Panc1 (cell line): ENCODE results near the gene PRKCQ. TPM values are rescaled to one million over a fixed set of nuclear protein-coding genes. Genes with fewer than 3 reads are reported as not detected.

ENCODE experiments used
- ATAC-seq: fragments of 200-7000 bp; cut with Tn5 transposase; 2 replicates; pipeline ENCODE4 v1.9.1; 2020; ENCODE audit warnings: mild to moderate bottlenecking, moderate library complexity
- BruUV-seq: library from RNA; stranded (reverse); fragments of 400-500 nt; replicated peaks from 2 replicates; lab custom pipeline; 2021; lab: Mats Ljungman, UMichigan
- CTCF ChIA-PET: fragments of 300-600 bp; sonication (Branson Sonifier 250); formaldehyde crosslinking; loops from one replicate; lab custom pipeline; 2022; ENCODE audit warnings: antibody characterized with exemption; lab: Charles Lee
- POLR2A ChIA-PET: fragments of 300-600 bp; sonication (Branson Sonifier 250); formaldehyde crosslinking; loops from one replicate; lab custom pipeline; 2022; ENCODE audit warnings: antibody characterized with exemption; lab: Charles Lee
- DNase-seq: peaks from one replicate; pipeline ENCODE4 v3.0.0-alpha.2; 2010; ENCODE audit warnings: low read depth, low spot score
- H3K27ac ChIP-seq: 2 replicates; pipeline ENCODE4 v1.5.1; 2011; ENCODE audit warnings: mild to moderate bottlenecking, low read length, inconsistent platforms
- H3K27me3 ChIP-seq: fragments of 200-500 bp; sonication (Bioruptor generic); 2 replicates; pipeline ENCODE4 v1.6.0; 2014; ENCODE audit warnings: low read length, inconsistent platforms; ENCODE audit not compliant: control insufficient read depth, insufficient read depth
- H3K36me3 ChIP-seq: fragments of 200-500 bp; sonication (Bioruptor generic); 2 replicates; pipeline ENCODE4 v1.5.1; 2014; ENCODE audit warnings: inconsistent platforms, mild to moderate bottlenecking, low read length, moderate library complexity; ENCODE audit not compliant: control insufficient read depth, insufficient read depth
- H3K4me1 ChIP-seq: 2 replicates; pipeline ENCODE4 v1.5.1; 2011; ENCODE audit warnings: inconsistent platforms, mild to moderate bottlenecking, low read length, moderate library complexity; ENCODE audit not compliant: control insufficient read depth, insufficient read depth
- H3K4me3 ChIP-seq, 2 experiments: 2 replicates each; pipeline ENCODE4 v1.5.1; 2011 to 2012; ENCODE audit warnings: low read depth in 2 of 2, low read length in 2 of 2, mild to moderate bottlenecking in 2 of 2, inconsistent platforms in 1 of 2, moderate library complexity in 1 of 2
- H3K9me3 ChIP-seq: fragments of 200-500 bp; sonication (Bioruptor generic); 2 replicates; pipeline ENCODE4 v1.5.1; 2014; ENCODE audit warnings: low read depth, mild to moderate bottlenecking, inconsistent platforms, low read length, moderate library complexity; ENCODE audit not compliant: control insufficient read depth, insufficient read depth
- CTCF ChIP-seq: fragments of 450-650 bp; IDR thresholded peaks from 2 replicates; pipeline ENCODE4 v1.5.1; 2017; ENCODE audit warnings: mild to moderate bottlenecking
- POLR2AphosphoS5 ChIP-seq: IDR thresholded peaks from 2 replicates; pipeline ENCODE4 v1.6.1; 2012; ENCODE audit warnings: mild to moderate bottlenecking, low read depth, low read length, moderate library complexity
- SIN3A ChIP-seq: IDR thresholded peaks from 2 replicates; pipeline ENCODE4 v1.6.1; 2012; ENCODE audit warnings: low read depth, mild to moderate bottlenecking, low read length, moderate library complexity, borderline replicate concordance; ENCODE audit not compliant: insufficient read depth
- TCF7L2 ChIP-seq: IDR thresholded peaks from 2 replicates; pipeline ENCODE4 v1.6.1; 2011; ENCODE audit warnings: mild to moderate bottlenecking, low read depth, low read length, inconsistent platforms
- in situ Hi-C: cut with HindIII; loops from 2 replicates; pipeline ENCODE4 v1.10.0; 2016; ENCODE audit warnings: low sequenced_read_pairs, low pct_unique_long_range_greater_than_20kb
- intact Hi-C: fragments of 100-400 bp; cut with micrococcal nuclease; formaldehyde crosslinking; loops from one replicate; pipeline ENCODE4 v1.10.0; 2022; ENCODE audit not compliant: unreplicated experiment
- total RNA-seq: library from RNA; stranded (reverse); gene quantifications from one replicate; pipeline ENCODE4 v1.2.1, GENCODE V29; 2021; ENCODE audit not compliant: unreplicated experiment
- TF ChIP-seq, protein P1 (sequence below), 2 experiments: IDR thresholded peaks; 2 replicates each; pipeline ENCODE4 v1.6.1; 2011 to 2012; ENCODE audit warnings: low read depth in 2 of 2, control low read depth in 1 of 2, low read length in 1 of 2, mild to moderate bottlenecking in 1 of 2, moderate library complexity in 1 of 2; ENCODE audit not compliant: insufficient read depth in 1 of 2

Gene PRKCQ
- total RNA-seq, 1 experiment from 2014 or later: 0.23 TPM

GRCh38 chr10:6511347-6511746, 68.7 kb downstream of the PRKCQ start:
- in situ Hi-C loops (no loop called here), intact Hi-C loops (no loop called here)
- peaks cover 2% of the 10 kb centered on the region; the same call in 1 of the 2 replicates for H3K27me3 ChIP-seq
- no peak for DNase-seq
- no peaks in the 10 kb centered on the region for H3K36me3 ChIP-seq
- H3K27ac ChIP-seq: no peak overlapping the region
- no peaks in the 10 kb centered on the region; the same call in 1 of the 2 replicates for H3K9me3 ChIP-seq
- no peak for TF ChIP-seq TCF7L2
- TF ChIP-seq, protein P1, sequence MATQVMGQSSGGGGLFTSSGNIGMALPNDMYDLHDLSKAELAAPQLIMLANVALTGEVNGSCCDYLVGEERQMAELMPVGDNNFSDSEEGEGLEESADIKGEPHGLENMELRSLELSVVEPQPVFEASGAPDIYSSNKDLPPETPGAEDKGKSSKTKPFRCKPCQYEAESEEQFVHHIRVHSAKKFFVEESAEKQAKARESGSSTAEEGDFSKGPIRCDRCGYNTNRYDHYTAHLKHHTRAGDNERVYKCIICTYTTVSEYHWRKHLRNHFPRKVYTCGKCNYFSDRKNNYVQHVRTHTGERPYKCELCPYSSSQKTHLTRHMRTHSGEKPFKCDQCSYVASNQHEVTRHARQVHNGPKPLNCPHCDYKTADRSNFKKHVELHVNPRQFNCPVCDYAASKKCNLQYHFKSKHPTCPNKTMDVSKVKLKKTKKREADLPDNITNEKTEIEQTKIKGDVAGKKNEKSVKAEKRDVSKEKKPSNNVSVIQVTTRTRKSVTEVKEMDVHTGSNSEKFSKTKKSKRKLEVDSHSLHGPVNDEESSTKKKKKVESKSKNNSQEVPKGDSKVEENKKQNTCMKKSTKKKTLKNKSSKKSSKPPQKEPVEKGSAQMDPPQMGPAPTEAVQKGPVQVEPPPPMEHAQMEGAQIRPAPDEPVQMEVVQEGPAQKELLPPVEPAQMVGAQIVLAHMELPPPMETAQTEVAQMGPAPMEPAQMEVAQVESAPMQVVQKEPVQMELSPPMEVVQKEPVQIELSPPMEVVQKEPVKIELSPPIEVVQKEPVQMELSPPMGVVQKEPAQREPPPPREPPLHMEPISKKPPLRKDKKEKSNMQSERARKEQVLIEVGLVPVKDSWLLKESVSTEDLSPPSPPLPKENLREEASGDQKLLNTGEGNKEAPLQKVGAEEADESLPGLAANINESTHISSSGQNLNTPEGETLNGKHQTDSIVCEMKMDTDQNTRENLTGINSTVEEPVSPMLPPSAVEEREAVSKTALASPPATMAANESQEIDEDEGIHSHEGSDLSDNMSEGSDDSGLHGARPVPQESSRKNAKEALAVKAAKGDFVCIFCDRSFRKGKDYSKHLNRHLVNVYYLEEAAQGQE (IDR thresholded peaks at IDR 0.05; ENCODE audit: insufficient read depth in 1 of 2, low read depth in 2 of 2, low read length in 1 of 2): no peak
- no peak for TF ChIP-seq POLR2AphosphoS5
- TF ChIP-seq CTCF: no peak
- no peak for TF ChIP-seq SIN3A
- ChIA-PET POLR2A (no interaction called here), CTCF (no interaction called here)
- no TSS peak for BruUV-seq
- ATAC-seq: no peak
- H3K4me3 ChIP-seq: no peak overlapping the region
- H3K4me1 ChIP-seq: no peaks in the 10 kb centered on the region

GRCh38 chr10:6507311-6507710, 72.8 kb downstream of the PRKCQ start:
- H3K4me1 ChIP-seq: no peaks in the 10 kb centered on the region
- intact Hi-C loops (no loop called here), in situ Hi-C loops (no loop called here)
- no peaks in the 10 kb centered on the region; the same call in 1 of the 2 replicates for H3K27me3 ChIP-seq
- POLR2A ChIA-PET: no interaction called here
- TF ChIP-seq TCF7L2 (no peak), POLR2AphosphoS5 (no peak), CTCF (no peak), SIN3A (no peak)
- TF ChIP-seq, protein P1 (IDR thresholded peaks at IDR 0.05; ENCODE audit: insufficient read depth in 1 of 2, low read depth in 2 of 2, low read length in 1 of 2): no peak
- H3K4me3 ChIP-seq: no peak overlapping the region
- CTCF ChIA-PET: no interaction called here
- ATAC-seq (no peak), DNase-seq (no peak)
- no peaks in the 10 kb centered on the region; the same call in 1 of the 2 replicates for H3K9me3 ChIP-seq
- H3K36me3 ChIP-seq: no peaks in the 10 kb centered on the region; the same call in 1 of the 2 replicates
- no TSS peak for BruUV-seq
- no peak overlapping the region for H3K27ac ChIP-seq
